ENCODE measurements around the gene SETD9.
A peak's percentile ranks its signal among the peaks of the same experiment; 100 is the strongest.

The SETD9 gene

DNA sequence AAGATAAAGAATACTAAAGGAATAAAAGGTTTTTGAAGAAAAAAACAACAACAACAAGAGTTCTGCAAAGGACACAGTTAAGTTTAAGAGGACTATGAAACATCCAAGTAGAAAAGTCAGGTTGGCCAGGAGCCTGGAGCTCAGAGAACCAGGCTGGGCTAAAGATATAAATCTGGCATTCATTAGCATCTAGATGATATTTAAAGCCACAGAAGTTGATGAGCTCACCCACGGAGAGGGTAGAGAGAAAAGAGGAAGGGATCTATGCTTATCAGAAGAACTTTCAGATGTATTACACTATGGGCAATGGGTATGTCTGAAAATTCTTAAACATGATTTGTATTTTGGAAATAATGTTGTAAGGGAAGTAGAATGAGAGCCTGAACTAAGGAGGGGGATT lies 32.6 kb downstream of the SETD9 start:
- DNase-seq: no peak

DNA sequence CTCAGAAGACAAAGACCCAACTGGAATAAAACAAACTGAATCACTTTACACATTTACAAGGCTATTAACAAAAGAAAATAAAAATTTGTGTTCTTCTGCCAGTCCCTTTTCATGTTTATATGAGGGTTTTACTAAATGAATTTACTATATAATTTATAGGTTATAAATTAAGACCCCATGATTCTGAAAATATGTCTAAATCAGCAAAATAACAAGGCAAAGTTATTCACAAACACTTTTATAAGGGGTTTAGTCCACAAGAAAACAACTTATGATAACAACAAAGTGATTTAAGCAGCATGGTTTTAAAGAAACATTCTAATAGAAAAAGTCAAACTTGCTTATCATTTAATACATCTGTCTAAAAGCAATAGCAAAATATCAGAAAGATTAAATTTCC lies 37.7 kb downstream of the SETD9 start:
- no peak for DNase-seq

DNA sequence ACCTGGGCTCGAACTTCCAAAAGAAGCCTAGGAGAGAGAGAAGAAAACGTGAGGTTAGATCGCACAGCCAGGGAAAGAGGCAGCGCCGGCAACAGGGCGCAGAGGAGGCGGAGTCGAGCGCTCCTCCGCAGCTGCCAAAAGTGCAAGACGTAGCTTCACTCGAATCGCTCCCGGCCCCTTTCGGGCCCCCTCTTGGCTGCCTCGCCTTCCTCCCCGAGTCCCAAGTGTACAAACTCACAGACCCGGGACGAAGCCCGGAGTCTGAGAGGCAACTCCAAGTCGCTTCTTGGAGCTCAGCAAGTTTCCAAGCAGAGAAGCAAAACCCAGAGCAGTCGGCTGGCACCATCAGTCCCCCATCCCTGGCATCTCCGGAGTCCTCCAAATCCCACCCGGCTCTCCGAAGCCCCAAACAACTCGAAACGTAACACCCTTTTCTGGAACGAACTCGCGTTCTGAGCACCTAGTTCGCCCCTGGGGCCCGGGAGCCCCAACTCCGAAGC lies 41.3 kb downstream of the SETD9 start:
- DNase-seq: peak; percentile 40

DNA sequence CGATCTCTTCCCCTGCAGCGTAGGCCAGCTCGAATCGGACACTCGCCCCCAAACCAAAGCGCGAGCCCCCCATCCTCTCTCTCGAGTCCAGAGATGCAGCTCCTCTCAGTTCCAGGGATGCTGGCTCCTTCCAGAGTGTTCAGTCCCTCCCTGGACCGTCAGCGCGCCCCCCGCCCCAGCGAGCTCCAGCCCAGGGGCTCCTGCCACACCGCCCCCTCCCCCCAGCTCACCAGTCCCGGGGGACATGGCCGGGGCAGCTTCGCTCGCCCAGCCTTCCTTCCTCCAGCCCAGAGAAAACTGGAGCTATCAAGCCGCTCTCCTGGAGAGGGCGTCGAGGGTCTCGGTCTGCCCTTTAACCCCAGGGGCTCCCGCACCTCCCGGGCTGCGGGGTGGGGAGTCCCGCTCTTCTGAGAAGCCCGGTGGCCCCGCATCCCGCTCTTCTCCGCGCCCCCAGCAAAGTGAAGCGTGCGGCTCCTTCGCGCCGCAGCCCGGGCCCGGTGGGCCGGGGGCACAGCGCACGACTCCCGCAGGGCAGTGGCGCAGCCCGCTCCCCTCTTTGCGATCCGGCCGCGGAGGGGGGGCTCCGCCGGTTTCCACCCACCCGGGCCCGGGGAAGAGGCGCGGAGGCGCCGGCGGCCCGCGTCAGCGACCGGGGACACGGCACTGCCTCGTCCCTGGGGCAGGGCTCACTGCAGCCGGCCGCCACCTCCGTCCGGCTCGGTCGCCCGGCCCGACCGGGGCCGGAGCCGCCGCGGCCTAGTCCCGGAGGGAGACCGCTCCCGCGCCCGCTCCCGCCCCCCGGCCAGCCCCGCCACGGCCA lies 41.9 kb downstream of the SETD9 start:
- no peak for DNase-seq

DNA sequence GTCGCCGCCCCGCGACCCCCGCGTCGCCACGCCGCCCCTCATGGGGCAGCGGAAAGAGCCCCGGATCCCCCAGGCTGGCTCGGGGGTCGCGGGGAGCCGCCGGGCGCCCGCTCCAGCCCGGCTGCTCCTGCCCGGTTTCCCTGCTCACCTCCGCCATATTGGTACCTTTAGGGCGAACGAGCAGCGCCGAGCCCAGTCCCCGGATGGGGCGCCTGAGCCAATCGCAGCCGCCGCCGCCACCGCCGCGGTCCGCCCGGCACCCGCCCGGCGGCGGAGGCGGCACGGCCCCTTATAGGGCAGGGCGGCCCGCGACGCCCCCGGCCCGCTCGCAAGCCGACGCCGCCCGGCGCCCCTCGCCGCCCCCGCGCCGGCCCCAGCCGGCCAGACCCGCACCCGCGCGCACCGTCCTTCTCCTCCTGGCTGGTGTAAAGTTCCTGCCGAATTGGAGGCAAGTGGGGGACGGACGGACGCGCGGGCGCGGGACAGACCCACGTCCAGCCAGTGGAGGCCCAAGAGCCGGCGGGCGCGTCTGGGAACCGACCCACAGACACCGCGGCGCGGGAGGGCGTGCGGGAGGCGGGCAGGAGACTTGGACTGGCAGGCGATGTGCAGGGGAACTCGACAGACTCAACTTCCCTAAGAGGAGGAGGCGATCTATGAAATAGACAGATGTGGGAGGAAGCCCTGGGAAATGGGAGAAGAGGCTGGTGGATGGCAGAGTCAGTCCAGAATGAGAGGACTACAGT lies 42.7 kb downstream of the SETD9 start, which contains the start of gene MIER3:
MIER3 (minus strand) TSS at position 178 of the 746 bp plus-strand sequence; CDS start at position 157, 21 bp downstream.
- DNase-seq: peak; percentile 62

DNA sequence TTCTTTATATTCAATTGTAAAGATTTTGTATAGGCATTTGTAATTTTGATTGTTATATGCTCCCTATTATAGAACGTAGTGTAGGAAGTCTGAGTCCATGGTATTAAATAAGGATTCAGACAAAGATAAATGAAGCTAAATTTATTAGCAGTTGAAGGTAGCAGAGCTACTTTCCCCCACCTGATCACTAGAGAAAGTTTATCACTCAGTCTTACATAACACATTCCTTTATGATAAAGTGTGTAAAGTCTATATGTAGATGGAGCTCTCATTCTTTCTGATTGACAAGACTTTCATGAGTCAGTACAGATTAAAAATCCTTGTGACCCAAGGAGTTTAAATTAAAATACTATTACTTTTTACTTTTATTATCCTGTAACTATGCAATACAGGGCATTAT lies 44.9 kb downstream of the SETD9 start:
- DNase-seq: no peak

DNA sequence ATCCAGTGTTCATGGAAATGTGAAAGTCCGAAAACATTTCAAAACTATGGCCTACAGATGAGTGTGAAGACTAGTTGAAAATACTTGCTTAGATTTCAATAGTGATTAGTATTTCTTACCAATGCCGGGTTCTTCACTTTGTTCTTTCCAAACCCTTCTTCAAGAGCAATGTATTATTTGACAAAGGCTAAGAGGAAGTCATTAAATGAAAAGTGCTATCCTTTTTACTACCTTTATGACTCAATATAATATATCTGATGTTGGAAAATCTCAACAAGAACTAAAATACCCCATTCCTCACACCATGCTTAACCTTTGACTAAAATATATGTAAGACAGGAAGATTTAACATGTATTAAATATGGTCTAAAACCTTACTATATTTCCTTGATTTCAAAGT lies 49.2 kb downstream of the SETD9 start:
- DNase-seq: no peak

DNA sequence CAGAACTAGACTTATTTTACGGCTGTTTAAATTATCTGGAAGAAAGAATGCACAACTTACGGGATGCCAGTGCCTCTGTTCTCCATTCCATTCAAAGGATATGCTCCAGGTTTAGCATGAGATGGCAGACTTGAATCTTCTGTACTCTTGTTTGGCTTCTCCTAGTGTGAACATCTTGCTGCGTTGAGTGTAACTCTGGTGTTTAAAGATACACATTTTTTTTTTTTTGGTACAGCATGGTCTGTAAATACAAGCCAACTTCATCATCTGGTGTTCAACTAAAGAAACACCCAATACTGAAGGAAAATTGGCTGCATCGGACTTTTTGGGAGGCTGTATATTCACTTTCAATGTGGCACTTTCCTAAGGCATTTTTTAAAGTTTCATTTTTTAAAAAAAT lies 49.9 kb downstream of the SETD9 start:
- DNase-seq: no peak

DNA sequence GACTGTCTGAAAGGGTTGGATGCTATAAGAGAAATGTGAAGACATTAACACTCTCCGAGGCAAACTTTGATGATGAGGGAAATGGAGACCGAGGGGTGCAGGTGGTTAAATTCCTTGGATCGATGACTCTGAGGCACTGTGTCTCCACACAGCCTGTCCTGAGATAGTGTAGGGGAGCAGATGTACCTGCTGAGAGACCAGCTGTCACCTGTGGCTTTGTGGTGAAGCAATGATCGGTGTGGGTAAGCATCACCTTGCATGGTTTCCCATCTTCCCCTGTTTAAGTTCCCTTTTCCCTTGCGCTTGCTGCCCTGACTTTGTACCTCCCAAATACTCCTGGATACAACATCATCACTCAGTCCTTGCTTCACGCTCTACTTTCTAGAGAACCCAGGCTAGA lies 52.4 kb downstream of the SETD9 start:
- no peak for DNase-seq

DNA sequence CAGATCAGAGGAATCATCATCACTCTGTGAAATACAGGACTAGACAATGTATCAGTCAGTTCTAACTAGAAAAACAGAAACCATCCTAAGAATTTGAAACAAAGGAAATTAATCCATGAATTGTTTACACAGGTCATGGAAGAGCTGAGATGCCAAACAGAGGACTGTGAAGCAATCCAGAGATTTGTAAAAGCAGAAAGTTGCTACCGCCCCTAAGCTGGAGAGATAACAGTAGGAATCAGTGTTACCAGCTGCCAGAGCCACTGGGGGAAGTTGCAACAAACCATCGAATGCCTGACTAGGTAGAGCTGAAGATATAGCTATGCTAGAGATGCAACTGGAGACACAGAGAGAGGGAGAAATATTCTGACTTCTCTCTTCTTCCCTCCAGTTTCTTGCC lies 52.9 kb downstream of the SETD9 start:
- no peak for DNase-seq

DNA sequence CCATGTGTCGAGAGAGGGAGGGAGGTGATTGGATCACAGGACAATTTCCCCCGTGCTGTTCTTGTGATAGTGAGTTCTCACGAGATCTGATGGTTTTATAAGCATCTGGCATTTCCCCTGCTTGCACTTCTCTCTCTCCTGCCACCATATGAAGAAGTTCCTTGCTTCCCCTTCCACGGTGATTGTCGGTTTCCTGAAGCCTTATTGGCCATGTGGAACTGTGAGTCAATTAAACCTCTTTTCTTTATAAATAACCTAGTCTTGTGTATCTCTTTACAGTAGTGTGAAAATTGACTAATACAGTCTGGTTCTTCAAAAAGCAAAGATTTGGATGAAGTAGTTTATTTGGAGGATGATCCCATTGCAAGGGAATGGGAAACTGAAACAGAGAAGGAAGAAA lies 53.9 kb downstream of the SETD9 start:
- DNase-seq: no peak

DNA sequence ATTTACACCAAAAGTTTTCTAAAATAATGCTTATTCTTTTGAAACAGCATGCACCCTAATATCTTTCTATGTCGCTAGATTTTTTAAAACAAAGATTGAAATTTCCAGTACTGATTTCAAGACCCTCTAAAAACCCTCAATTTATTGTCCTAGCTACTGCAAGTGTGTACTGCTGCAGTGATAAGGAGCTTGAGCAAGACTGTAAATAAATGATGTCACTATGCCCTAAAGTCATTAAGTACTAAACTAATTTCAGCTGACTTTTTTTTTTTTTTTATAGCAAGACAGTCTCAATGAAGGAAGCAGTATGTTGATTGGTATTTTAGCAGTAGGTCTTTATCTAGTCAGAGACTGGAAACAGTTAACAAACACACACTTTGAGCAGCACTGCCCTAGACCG lies 54.8 kb downstream of the SETD9 start:
- no peak for DNase-seq
